GM23248 (cell line): ENCODE results near the gene WBP2NL. TPM values are rescaled to one million over a fixed set of nuclear protein-coding genes. Genes with fewer than 3 reads are reported as not detected.

Experiments
- DNase-seq: peaks from one replicate; pipeline ENCODE4 v3.0.0-alpha.2; 2015
- H2AFZ ChIP-seq: fragments of 200-600 bp; sonication (generic); 2 replicates; pipeline ENCODE4 v1.6.1; 2016; ENCODE audit warnings: antibody characterized with exemption
- H3F3A ChIP-seq: fragments of 200-600 bp; sonication (generic); 2 replicates; pipeline ENCODE4 v1.6.1; 2016; ENCODE audit warnings: mild to moderate bottlenecking, antibody characterized with exemption, mixed run types; ENCODE audit not compliant: insufficient read depth
- H3K27ac ChIP-seq: fragments of 200-600 bp; sonication (generic); 2 replicates; pipeline ENCODE4 v1.5.1; 2016; ENCODE audit warnings: mild to moderate bottlenecking
- H3K27me3 ChIP-seq: fragments of 200-600 bp; sonication (generic); replicated peaks from 2 replicates; pipeline ENCODE4 v1.6.1; 2016; ENCODE audit warnings: mild to moderate bottlenecking; ENCODE audit not compliant: insufficient read depth
- H3K36me3 ChIP-seq: fragments of 200-600 bp; sonication (generic); 2 replicates; pipeline ENCODE4 v1.6.1; 2016; ENCODE audit warnings: low read depth, mild to moderate bottlenecking
- H3K4me1 ChIP-seq: fragments of 200-600 bp; sonication (generic); 2 replicates; pipeline ENCODE4 v1.6.1; 2016; ENCODE audit warnings: mild to moderate bottlenecking; ENCODE audit not compliant: insufficient read depth
- H3K4me2 ChIP-seq: fragments of 200-600 bp; sonication (generic); one replicate; pipeline ENCODE4 v1.6.1; 2016; ENCODE audit warnings: mild to moderate bottlenecking; ENCODE audit not compliant: unreplicated experiment
- H3K4me3 ChIP-seq: fragments of 200-600 bp; sonication (generic); 2 replicates; pipeline ENCODE4 v1.5.1; 2016; ENCODE audit warnings: mild to moderate bottlenecking
- H3K79me2 ChIP-seq: fragments of 200-600 bp; sonication (generic); 2 replicates; pipeline ENCODE4 v1.6.1; 2016; ENCODE audit warnings: mild to moderate bottlenecking; ENCODE audit not compliant: insufficient read depth
- H3K9ac ChIP-seq: fragments of 200-600 bp; sonication (generic); 2 replicates; pipeline ENCODE4 v1.6.1; 2016; ENCODE audit warnings: mild to moderate bottlenecking
- H3K9me2 ChIP-seq: fragments of 200-600 bp; sonication (generic); 2 replicates; pipeline ENCODE4 v1.6.1; 2016; ENCODE audit warnings: mixed run types, mild to moderate bottlenecking, moderate library complexity; ENCODE audit not compliant: insufficient read depth
- H3K9me3 ChIP-seq: fragments of 200-600 bp; sonication (generic); one replicate; pipeline ENCODE4 v1.6.1; 2017; ENCODE audit warnings: low read depth
- H4K20me1 ChIP-seq: fragments of 200-600 bp; sonication (generic); 2 replicates; pipeline ENCODE4 v1.6.0; 2016; ENCODE audit not compliant: insufficient read depth
- EZH2 ChIP-seq: fragments of 200-600 bp; sonication (generic); IDR thresholded peaks from 2 replicates; pipeline ENCODE4 v1.6.1; 2018; ENCODE audit warnings: antibody characterized with exemption, mild to moderate bottlenecking; ENCODE audit not compliant: insufficient read depth, poor library complexity, severe bottlenecking
- EZH2phosphoT487 ChIP-seq: fragments of 200-600 bp; sonication (generic); IDR thresholded peaks from 2 replicates; pipeline ENCODE4 v1.6.1; 2018; ENCODE audit warnings: antibody characterized with exemption, moderate library complexity, mild to moderate bottlenecking, low read depth; ENCODE audit not compliant: insufficient read depth
- WGBS, 2 experiments: methylation state at CpG; one replicate each; pipeline ENCODE4 v1.1.6; 2015 to 2017; ENCODE audit warnings: low lambda C conversion rate in 2 of 2, low coverage in 1 of 2; ENCODE audit errors: missing lambda C conversion rate in 2 of 2; 5-methylcytosine and 5-hydroxymethylcytosine counted together
- in situ Hi-C: fragments of 300-500 bp; cut with MboI; formaldehyde crosslinking; loops from 2 replicates; pipeline ENCODE4 v1.15.0; 2020
- polyA plus RNA-seq: library from polyadenylated mRNA; unstranded; fragments of >200 nt; fragmentation: Nextera tagmentation; extraction: Ambion mirVana; gene quantifications from 2 replicates; pipeline ENCODE4 v1.2.1, GENCODE V29; 2016
- total RNA-seq: library from RNA; depleted of rRNA; stranded (reverse); fragments of >200 nt; shearing (Covaris generic); gene quantifications from 2 replicates; pipeline ENCODE4 v1.2.3, GENCODE V29; 2014

The WBP2NL gene
- total and polyA plus RNA-seq, 2 experiments from 2014 or later, result 0.14 to 0.43 TPM

DNA sequence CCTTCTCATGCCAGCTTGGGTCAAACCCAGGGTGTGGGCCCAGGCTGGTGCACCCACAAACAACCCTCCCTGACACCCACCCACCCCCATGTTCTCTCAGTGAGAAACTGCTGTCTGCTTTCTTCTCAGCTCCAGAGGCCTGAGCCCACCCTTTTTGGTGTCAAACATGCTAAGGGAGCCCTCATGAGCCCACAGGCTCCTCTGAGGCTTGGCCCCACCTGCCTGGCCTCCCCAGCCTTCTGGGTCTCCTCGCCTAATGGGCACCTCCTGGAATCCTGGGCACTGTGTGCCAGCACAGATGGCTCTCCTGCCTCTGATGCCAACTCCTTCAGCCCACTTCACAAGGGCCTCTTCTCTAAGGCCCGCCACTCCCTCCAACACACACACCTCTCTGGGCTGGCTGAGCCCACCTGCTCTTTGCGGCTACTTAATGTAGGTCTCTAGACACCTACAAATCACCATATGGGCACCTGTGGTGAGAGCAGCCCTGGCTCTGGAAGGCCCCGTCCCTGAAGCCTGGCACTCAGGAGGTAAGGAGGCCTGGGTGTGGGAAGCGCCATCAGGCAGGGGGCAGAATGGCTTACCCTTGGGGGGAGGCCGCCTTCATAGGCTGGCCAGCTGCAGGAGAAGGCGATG is 67.7 kb downstream of the WBP2NL start:
- no peak overlapping the region for H3K4me3 ChIP-seq
- H3K4me1 ChIP-seq, result peaks cover 8% of the 10 kb centered on the region
- no peaks in the 10 kb centered on the region for H3K27me3 ChIP-seq
- H3K79me2 ChIP-seq, result no peaks in the 10 kb centered on the region; the same call in 1 of the 2 replicates
- no peak overlapping the region for H2AFZ ChIP-seq
- no peaks in the 10 kb centered on the region for H3K36me3 ChIP-seq
- in situ Hi-C loops, result no loop called here
- DNase-seq, result no peak
- H4K20me1 ChIP-seq, result no peaks in the 10 kb centered on the region
- no peak overlapping the region for H3K27ac ChIP-seq
- 96 to 99% methylated on average over 7 of the region's 7 CpGs for whole genome bisulfite sequencing, 2 experiments
- TF ChIP-seq EZH2phosphoT487 (no peak), EZH2 (no peak)
- no peak overlapping the region for H3K4me2 ChIP-seq
- no peaks in the 10 kb centered on the region for H3K9me2 ChIP-seq
- no peaks in the 10 kb centered on the region for H3K9me3 ChIP-seq
- H3K9ac ChIP-seq, result no peak overlapping the region
- peaks cover 2% of the 10 kb centered on the region; the same call in 1 of the 2 replicates for H3F3A ChIP-seq

DNA sequence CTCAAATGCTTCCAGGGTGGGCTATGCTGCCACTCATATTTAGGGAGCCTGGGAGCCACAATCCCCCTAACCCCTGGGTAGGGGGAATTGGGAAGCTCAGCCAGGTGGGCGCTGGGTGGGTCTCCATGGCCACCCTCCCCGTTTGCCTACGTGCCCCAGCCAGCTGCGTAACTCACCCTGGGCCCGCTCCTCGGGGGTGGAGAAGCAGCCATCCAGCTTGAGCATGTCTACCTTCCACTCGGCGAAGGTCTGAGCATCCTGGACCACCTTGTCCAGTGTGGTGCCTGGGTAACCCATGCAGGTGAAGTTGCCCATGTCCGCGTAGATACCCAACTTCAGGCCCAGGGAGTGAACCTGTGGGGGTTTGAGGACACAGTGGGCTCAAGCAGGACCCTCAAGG is 68.3 kb downstream of the WBP2NL start:
- in situ Hi-C loops, result no loop called here
- WGBS, 2 experiments, result 96 to 98% methylated on average over 10 of the region's 10 CpGs
- Histone ChIP-seq H3K4me2 (no peak overlapping the region), H4K20me1 (no peaks in the 10 kb centered on the region), H3K9me2 (no peaks in the 10 kb centered on the region), H3K79me2 (no peaks in the 10 kb centered on the region; the same call in 1 of the 2 replicates), H3K9ac (no peak overlapping the region), H3K4me1 (peaks cover 13% of the 10 kb centered on the region), H3K27me3 (no peaks in the 10 kb centered on the region), H3K4me3 (no peak overlapping the region), H2AFZ (no peak overlapping the region), H3K9me3 (no peaks in the 10 kb centered on the region), H3K27ac (no peak overlapping the region), H3K36me3 (no peaks in the 10 kb centered on the region), H3F3A (peaks cover 9% of the 10 kb centered on the region; the same call in 1 of the 2 replicates)
- DNase-seq, result no peak
- TF ChIP-seq EZH2phosphoT487 (no peak), EZH2 (no peak)

GRCh38 chr22:42067671-42068251 is 69.2 kb downstream of the WBP2NL start:
- 91 to 92% methylated on average over 12 to 14 of the region's 14 CpGs for WGBS, 2 experiments
- in situ Hi-C loops, result no loop called here

GRCh38 chr22:42068291-42068690 is 69.7 kb downstream of the WBP2NL start:
- Histone ChIP-seq H3K9me2 (no peaks in the 10 kb centered on the region), H4K20me1 (no peaks in the 10 kb centered on the region), H3K4me2 (no peak overlapping the region), H3K79me2 (peaks cover 3% of the 10 kb centered on the region), H3K36me3 (no peaks in the 10 kb centered on the region), H3K4me1 (peaks cover 13% of the 10 kb centered on the region), H2AFZ (no peak overlapping the region), H3K4me3 (no peak overlapping the region), H3K27me3 (no peaks in the 10 kb centered on the region), H3K9me3 (no peaks in the 10 kb centered on the region), H3K27ac (no peak overlapping the region), H3F3A (peaks cover 9% of the 10 kb centered on the region; the same call in 1 of the 2 replicates), H3K9ac (no peak overlapping the region)
- 94 to 100% methylated on average over 3 to 4 of the region's 4 CpGs for WGBS, 2 experiments
- TF ChIP-seq EZH2phosphoT487 (no peak), EZH2 (no peak)
- DNase-seq, result no peak
- in situ Hi-C loops, result no loop called here

More at GRCh38 chr22:42067671-42068251, 69.2 kb downstream of the WBP2NL start:
- H3K36me3 ChIP-seq, result no peaks in the 10 kb centered on the region
- no peak for DNase-seq
- no peaks in the 10 kb centered on the region for H3K9me3 ChIP-seq
- peaks cover 9% of the 10 kb centered on the region; the same call in 1 of the 2 replicates for H3F3A ChIP-seq
- H3K79me2 ChIP-seq, result no peaks in the 10 kb centered on the region; the same call in 1 of the 2 replicates
- H3K9me2 ChIP-seq, result no peaks in the 10 kb centered on the region
- H3K4me1 ChIP-seq, result peaks cover 13% of the 10 kb centered on the region
- H3K27me3 ChIP-seq, result no peaks in the 10 kb centered on the region
- H3K27ac ChIP-seq, result no peak overlapping the region
- TF ChIP-seq EZH2 (no peak), EZH2phosphoT487 (no peak)
- H2AFZ ChIP-seq, result no peak overlapping the region
- H3K4me2 ChIP-seq, result no peak overlapping the region
- no peak overlapping the region for H3K4me3 ChIP-seq
- H4K20me1 ChIP-seq, result no peaks in the 10 kb centered on the region
- no peak overlapping the region for H3K9ac ChIP-seq
